Measurements from ENCODE around the gene ALDH3B1. TPM values are rescaled to one million over a fixed set of nuclear protein-coding genes. Genes with fewer than 3 reads are reported as not detected.

ALDH3B1 gene
- total and polyA plus RNA-seq, 10 of the 15 experiments (the other 5 are each of a cell fraction or from before 2014, with no cell fraction given) = 0.03 to 0.37 (median 0.17) TPM; not detected in 3

GRCh38 chr11:68009391-68010089 is 587 bp upstream of the ALDH3B1 start:
- H3K27me3 ChIP-seq (replicated peaks in 1 of 2; ENCODE audit: control insufficient read depth in 2 of 2, insufficient read depth in 2 of 2, low read length in 1 of 2) = no peaks in the 10 kb centered on the region
- WGBS (ENCODE audit: insufficient coverage, insufficient replicate concordance, low lambda C conversion rate, missing lambda C conversion rate) = 12% methylated on average over 12 of the region's 12 CpGs
- no peak overlapping the region for H3K4me3 ChIP-seq
- DNase-seq (ENCODE audit: low read depth, low spot score) (no peak), FAIRE-seq (peak; percentile 71), ATAC-seq (peak; percentile 62)
- H3K27ac ChIP-seq (ENCODE audit: control insufficient read depth, insufficient read depth) = no peak overlapping the region
- no peak overlapping the region for H3K9ac ChIP-seq (ENCODE audit: control insufficient read depth, insufficient read depth, low read length)
- CTCF ChIA-PET = interaction anchor here (1.0 to 4.6 kb wide), 8 partner anchors 15 to 287 kb away, joined by 3 to 57 read pairs (median 4); partner anchors contain the start of gene TCIRG1
- POLR2A ChIA-PET = no interaction called here
- H3K79me2 ChIP-seq (ENCODE audit: control insufficient read depth, insufficient read depth, low read length) = no peaks in the 10 kb centered on the region
- no peaks in the 10 kb centered on the region for H3K9me3 ChIP-seq (replicated peaks; ENCODE audit: control insufficient read depth, insufficient read depth, low read length)
- 0 out of 2 replicates have a peak overlapping the region, but pooled peaks have one; percentile 7 for H3K4me2 ChIP-seq (ENCODE audit: control insufficient read depth, insufficient read depth)
- no TSS peak for BruUV-seq (replicated peaks)
- no peaks in the 10 kb centered on the region for H3K36me3 ChIP-seq (ENCODE audit: control insufficient read depth in 2 of 2, insufficient read depth in 2 of 2, low read length in 1 of 2)
- RAD21 ChIA-PET (ENCODE audit: unreplicated experiment) = interaction anchor here (0.9 to 1.7 kb wide), 7 partner anchors 10 to 261 kb away, joined by 3 to 5 read pairs (median 3); no protein-coding TSS in a partner anchor
- H3K4me1 ChIP-seq (ENCODE audit: control insufficient read depth, insufficient read depth, low read length) = peaks cover 26% of the 10 kb centered on the region
- SMC1A ChIA-PET (ENCODE audit: uncharacterized antibody, unreplicated experiment) = interaction anchor here (0.8 to 1.8 kb wide), 5 partner anchors 28 to 202 kb away, joined by 3 to 6 read pairs (median 3); no protein-coding TSS in a partner anchor
- H2AFZ ChIP-seq (ENCODE audit: control insufficient read depth, low read depth, low read length) = peak overlapping the region; percentile 60
- intact Hi-C loops (cut with micrococcal nuclease; ENCODE audit: unreplicated experiment) = loop anchor here (10.0 kb wide), 1 partner anchor 115 kb away; the partner anchor contains the start of gene CHKA
- in situ Hi-C loops (cut with MboI) = loop anchor here (5.0 kb wide), 1 partner anchor 198 kb away; no protein-coding TSS in a partner anchor
- no peaks in the 10 kb centered on the region for H4K20me1 ChIP-seq (ENCODE audit: control insufficient read depth, insufficient read depth)
- TF ChIP-seq RFX5 (IDR thresholded peaks at IDR 0.05; ENCODE audit: low read depth, low read length) (no peak), NR2C2 (IDR thresholded peaks at IDR 0.05; ENCODE audit: borderline replicate concordance, control insufficient read depth, insufficient read length, low read depth) (no peak), NR2F1 (conservative IDR thresholded peaks at IDR 0.05) (no peak), MEF2A (IDR thresholded peaks at IDR 0.05; ENCODE audit: insufficient read depth, low read depth, low read length) (no peak), WRNIP1 (IDR thresholded peaks at IDR 0.05; ENCODE audit: borderline replicate concordance, low read depth, low read length) (no peak), CEBPB (IDR thresholded peaks at IDR 0.05; ENCODE audit: borderline replicate concordance in 1 of 2, low read depth in 2 of 2, low read length in 2 of 2) (no peak), NRF1 (conservative IDR thresholded peaks at IDR 0.05; ENCODE audit: low read depth, low read length) (no peak), ZNF384 (IDR thresholded peaks at IDR 0.05; ENCODE audit: borderline replicate concordance, low read depth, low read length) (peak; percentile 86), SP1 (IDR thresholded peaks at IDR 0.05; ENCODE audit: low read depth, low read length) (no peak), TCF12 (IDR thresholded peaks at IDR 0.05; ENCODE audit: low read depth, low read length) (no peak), CTCF (IDR thresholded peaks at IDR 0.05 in 2 of 3, conservative IDR thresholded peaks at IDR 0.05 in 1 of 3; ENCODE audit: control insufficient read depth in 2 of 3, extremely low read depth in 1 of 3, insufficient read depth in 1 of 3, low read depth in 3 of 3, low read length in 3 of 3) (peak; percentile 25 to 43 (median 33); a peak in 4 of 6 replicates), SUZ12 (IDR thresholded peaks at IDR 0.05; ENCODE audit: unreplicated experiment) (no peak), RBBP5 (conservative IDR thresholded peaks at IDR 0.05) (no peak), NFYA (IDR thresholded peaks at IDR 0.05; ENCODE audit: borderline replicate concordance, low read depth, low read length) (no peak), ZNF687 (IDR thresholded peaks at IDR 0.05) (no peak)
